Adrenal gland (tissue), 5 donors: ENCODE results near the gene NOX5.

Experiments
- CTCF ChIP-seq, 6 experiments: fragments of 450-650 bp in 4 of 6; fragments of 200-600 bp in 2 of 6; sonication (generic) in 1 of 6; IDR thresholded peaks; 1 replicate in 5 of 6; 2 replicates in 1 of 6; pipeline versions ENCODE4 v1.5.1 to v1.8.0; 2016 to 2021; ENCODE audit warnings: antibody characterized with exemption in 6 of 6, mild to moderate bottlenecking in 2 of 6, moderate library complexity in 1 of 6
- POLR2A ChIP-seq, 2 donors: fragments of 450-650 bp; IDR thresholded peaks; one replicate each; pipeline ENCODE4 v1.6.1; 2017; ENCODE audit warnings: antibody characterized with exemption in 2 of 2, mild to moderate bottlenecking in 2 of 2, moderate library complexity in 1 of 2
- donor health status: DM: no; HTN: no; CAD: no.

GRCh38 chr15:68972201-68973065, 42.1 kb upstream of the NOX5 start:
- TF ChIP-seq POLR2A (IDR thresholded peaks at IDR 0.05) (no peak), CTCF (IDR thresholded peaks at IDR 0.05) (no peak)
